Trophoblast cell (in vitro differentiated cells and primary cell): ENCODE data around the gene CKS1B.

Experiments
- DNase-seq, 2 donors: peaks; one replicate each; pipeline ENCODE4 v3.0.0-alpha.2; 2016
- H2AFZ ChIP-seq: 2 replicates; pipeline ENCODE4 v1.6.1; 2013; ENCODE audit warnings: low read length, moderate library complexity, mild to moderate bottlenecking; ENCODE audit not compliant: insufficient read depth, poor library complexity
- H2AK5ac ChIP-seq: 2 replicates; pipeline ENCODE4 v1.6.1; 2013; ENCODE audit warnings: mild to moderate bottlenecking, low read length
- H2BK120ac ChIP-seq: 2 replicates; pipeline ENCODE4 v1.6.1; 2013; ENCODE audit warnings: low read length, mild to moderate bottlenecking, moderate library complexity; ENCODE audit not compliant: insufficient read depth, poor library complexity
- H2BK12ac ChIP-seq: 2 replicates; pipeline ENCODE4 v1.6.1; 2013; ENCODE audit warnings: mild to moderate bottlenecking, low read length, moderate library complexity
- H2BK5ac ChIP-seq: 2 replicates; pipeline ENCODE4 v1.6.1; 2013; ENCODE audit warnings: low read length, low read depth, moderate library complexity, mild to moderate bottlenecking; ENCODE audit not compliant: poor library complexity
- H3K14ac ChIP-seq: 2 replicates; pipeline ENCODE4 v1.6.1; 2013; ENCODE audit warnings: mild to moderate bottlenecking, low read length
- H3K18ac ChIP-seq: 2 replicates; pipeline ENCODE4 v1.6.1; 2013; ENCODE audit warnings: mild to moderate bottlenecking, low read length
- H3K23ac ChIP-seq: 2 replicates; pipeline ENCODE4 v1.6.1; 2013; ENCODE audit warnings: low read length
- H3K27ac ChIP-seq: 2 replicates; pipeline ENCODE4 v1.5.1; 2013; ENCODE audit warnings: low read depth, mild to moderate bottlenecking, inconsistent platforms, low read length, moderate library complexity
- H3K27me3 ChIP-seq: 2 replicates; pipeline ENCODE4 v1.6.1; 2013; ENCODE audit warnings: inconsistent platforms, mild to moderate bottlenecking, low read length, moderate library complexity; ENCODE audit not compliant: insufficient read depth
- H3K36me3 ChIP-seq, 2 experiments: 1 replicate in 1 of 2; 2 replicates in 1 of 2; pipeline ENCODE4 v1.6.1; 2013; ENCODE audit warnings: low read length in 2 of 2, mild to moderate bottlenecking in 2 of 2, moderate library complexity in 1 of 2; ENCODE audit not compliant: insufficient read depth in 2 of 2, control insufficient read depth in 1 of 2
- H3K4ac ChIP-seq: 2 replicates; pipeline ENCODE4 v1.6.1; 2013; ENCODE audit warnings: low read depth, mild to moderate bottlenecking, low read length, moderate library complexity
- H3K4me1 ChIP-seq, 2 experiments: 1 replicate in 1 of 2; 2 replicates in 1 of 2; pipeline ENCODE4 v1.6.1; 2013; ENCODE audit warnings: low read length in 2 of 2, mild to moderate bottlenecking in 2 of 2, moderate library complexity in 1 of 2; ENCODE audit not compliant: insufficient read depth in 2 of 2, control insufficient read depth in 1 of 2
- H3K4me2 ChIP-seq: 2 replicates; pipeline ENCODE4 v1.6.1; 2013; ENCODE audit warnings: inconsistent platforms, mild to moderate bottlenecking, low read length, moderate library complexity
- H3K4me3 ChIP-seq: 2 replicates; pipeline ENCODE4 v1.5.1; 2013; ENCODE audit warnings: mild to moderate bottlenecking, low read depth, low read length, inconsistent platforms
- H3K79me1 ChIP-seq: one replicate; pipeline ENCODE4 v1.6.1; 2013; ENCODE audit warnings: low read length
- H3K79me2 ChIP-seq: 2 replicates; pipeline ENCODE4 v1.6.1; 2013; ENCODE audit warnings: low read length, mild to moderate bottlenecking; ENCODE audit not compliant: control insufficient read depth, insufficient read depth, poor library complexity
- H3K9ac ChIP-seq: 2 replicates; pipeline ENCODE4 v1.6.1; 2013; ENCODE audit warnings: mild to moderate bottlenecking, low read length
- H3K9me3 ChIP-seq: 2 replicates; pipeline ENCODE4 v1.6.1; 2013; ENCODE audit warnings: low read depth, mild to moderate bottlenecking, control low read depth, inconsistent platforms, low read length; ENCODE audit not compliant: insufficient read depth
- H4K12ac ChIP-seq: 2 replicates; pipeline ENCODE4 v1.6.1; 2013; ENCODE audit warnings: low read depth, mild to moderate bottlenecking, low read length, moderate library complexity
- H4K8ac ChIP-seq: 2 replicates; pipeline ENCODE4 v1.6.1; 2013; ENCODE audit warnings: low read depth, mild to moderate bottlenecking, low read length, moderate library complexity
- H4K91ac ChIP-seq: one replicate; pipeline ENCODE4 v1.6.1; 2013; ENCODE audit warnings: low read depth, mild to moderate bottlenecking, low read length, moderate library complexity
- WGBS: extraction: QIAGEN DNeasy Blood & Tissue Kit; methylation state at CpG from one replicate; pipeline ENCODE4 v1.1.7; 2013; ENCODE audit warnings: missing lambda C conversion rate; ENCODE audit not compliant: insufficient read length, insufficient coverage; ENCODE audit errors: extremely low coverage; 5-methylcytosine and 5-hydroxymethylcytosine counted together

The CKS1B gene

DNA sequence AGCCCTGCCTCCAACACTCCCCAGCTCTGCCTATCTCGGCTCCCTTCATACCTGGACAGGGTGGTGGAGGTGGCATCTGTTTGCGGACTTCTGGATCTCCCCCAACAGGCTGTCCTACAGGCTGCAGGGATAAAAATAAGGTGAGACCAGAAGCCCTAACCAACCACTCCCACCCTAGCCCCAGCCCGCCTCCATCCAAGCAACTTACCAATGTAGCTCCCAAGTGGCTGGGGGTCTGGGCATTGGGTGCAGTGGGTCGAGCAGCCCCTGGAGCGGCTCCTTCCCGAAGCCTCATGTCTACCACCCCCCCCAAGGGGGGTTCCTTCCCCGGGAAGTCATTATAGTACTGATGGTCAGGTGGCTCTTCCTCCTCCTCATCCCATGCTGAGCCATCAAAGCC lies 8.4 kb upstream of the CKS1B start:
- no peak overlapping the region for H3K14ac ChIP-seq
- no peak overlapping the region for H2BK5ac ChIP-seq
- no peak overlapping the region for H4K8ac ChIP-seq
- H2BK12ac ChIP-seq, result no peak overlapping the region
- H4K91ac ChIP-seq, result no peak overlapping the region
- no peak overlapping the region for H3K23ac ChIP-seq
- no peak for DNase-seq
- H2BK120ac ChIP-seq, result no peak overlapping the region
- H3K27me3 ChIP-seq, result no peaks in the 10 kb centered on the region
- peaks cover 54 to 57% of the 10 kb centered on the region in 2 experiments for H3K36me3 ChIP-seq
- H3K79me1 ChIP-seq, result peaks cover 23% of the 10 kb centered on the region
- H3K4me3 ChIP-seq, result no peak overlapping the region
- no peak overlapping the region for H3K18ac ChIP-seq
- WGBS, result no CpG with 5 or more reads among the region's 7 CpGs
- H4K12ac ChIP-seq, result no peak overlapping the region
- H3K9me3 ChIP-seq, result peaks cover 2% of the 10 kb centered on the region
- peaks cover 23% of the 10 kb centered on the region for H3K79me2 ChIP-seq
- H3K4ac ChIP-seq, result no peak overlapping the region
- H3K9ac ChIP-seq, result no peak overlapping the region
- H3K4me1 ChIP-seq, result peaks cover 37 to 40% of the 10 kb centered on the region in 2 experiments
- no peak overlapping the region for H3K4me2 ChIP-seq
- no peak overlapping the region for H2AFZ ChIP-seq
- no peak overlapping the region for H3K27ac ChIP-seq
- H2AK5ac ChIP-seq, result no peak overlapping the region

DNA sequence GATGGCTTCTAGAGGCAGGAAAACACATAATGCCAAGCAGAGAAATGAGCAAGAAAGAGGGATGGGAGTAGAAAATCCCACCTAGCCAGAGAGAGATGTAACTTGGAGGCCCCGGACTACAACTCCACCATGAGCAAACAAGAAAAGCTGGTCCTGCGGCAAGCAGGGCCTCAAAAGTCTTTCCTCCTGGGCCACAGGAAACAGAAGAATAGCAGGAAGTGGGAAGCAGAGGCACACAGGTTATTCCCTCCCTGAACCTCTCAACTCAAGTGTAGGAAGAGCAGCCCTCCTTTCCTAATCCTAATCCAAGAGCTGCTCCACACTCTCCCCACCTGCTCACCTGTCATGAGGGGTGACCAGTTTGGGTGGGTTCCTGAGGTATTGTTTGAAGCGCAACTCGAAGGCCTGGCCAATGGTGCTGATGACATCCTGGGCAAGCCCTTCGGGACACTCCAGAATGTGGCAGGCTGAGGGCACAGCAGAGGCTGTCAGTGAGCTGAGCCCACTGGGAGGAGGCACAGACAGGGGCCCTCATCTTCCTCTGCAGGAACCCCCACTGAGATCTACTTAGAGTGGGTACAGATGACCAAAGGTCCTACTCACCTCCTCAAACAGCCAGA lies 7.0 kb upstream of the CKS1B start:
- Histone ChIP-seq H3K79me1 (peaks cover 22% of the 10 kb centered on the region), H3K18ac (no peak overlapping the region), H3K4ac (no peak overlapping the region), H2BK5ac (no peak overlapping the region), H4K12ac (no peak overlapping the region), H3K23ac (no peak overlapping the region), H3K27me3 (no peaks in the 10 kb centered on the region), H3K79me2 (peaks cover 19% of the 10 kb centered on the region), H3K4me3 (no peak overlapping the region), H2BK12ac (no peak overlapping the region), H2BK120ac (no peak overlapping the region), H3K14ac (no peak overlapping the region), H3K9ac (no peak overlapping the region), H3K4me1 (peaks cover 41 to 47% of the 10 kb centered on the region in 2 experiments), H2AK5ac (no peak overlapping the region), H3K27ac (peak overlapping the region; percentile 9), H3K9me3 (peaks cover 2% of the 10 kb centered on the region), H2AFZ (no peak overlapping the region), H4K91ac (peak overlapping the region; percentile 15), H3K36me3 (peaks cover 54 to 57% of the 10 kb centered on the region in 2 experiments), H4K8ac (no peak overlapping the region), H3K4me2 (no peak overlapping the region)
- no peak for DNase-seq
- no CpG with 5 or more reads among the region's 5 CpGs for WGBS

DNA sequence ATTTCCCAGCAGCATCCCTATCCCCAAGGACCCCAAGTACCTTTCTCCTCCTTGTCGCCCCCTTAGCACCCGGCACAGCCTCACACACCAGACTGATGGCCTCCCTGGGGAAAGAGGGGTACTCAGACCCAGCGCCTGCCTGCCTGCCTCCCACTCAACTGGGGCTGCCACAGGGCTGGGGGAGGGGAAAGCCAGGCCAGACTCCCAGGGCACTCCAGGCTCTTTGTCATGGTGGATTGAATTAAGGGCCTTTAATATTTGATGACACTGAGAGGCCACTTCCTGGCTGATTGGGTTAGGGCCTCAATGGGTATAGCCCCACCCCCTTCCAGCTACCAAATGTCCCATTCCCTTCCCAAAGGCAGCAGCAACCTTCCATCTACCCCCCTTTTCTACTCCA lies 5.8 kb upstream of the CKS1B start:
- peaks cover 2% of the 10 kb centered on the region for H3K9me3 ChIP-seq
- H3K27ac ChIP-seq, result no peak overlapping the region
- peak overlapping the region; percentile 80 for H3K4ac ChIP-seq
- H2BK12ac ChIP-seq, result no peak overlapping the region
- no peak overlapping the region for H2AK5ac ChIP-seq
- H3K14ac ChIP-seq, result no peak overlapping the region
- peaks cover 22% of the 10 kb centered on the region for H3K79me2 ChIP-seq
- H3K27me3 ChIP-seq, result no peaks in the 10 kb centered on the region
- peaks cover 39 to 47% of the 10 kb centered on the region in 2 experiments for H3K4me1 ChIP-seq
- no peak overlapping the region for H3K23ac ChIP-seq
- no peak overlapping the region for H3K4me3 ChIP-seq
- peak overlapping the region; percentile 7 for H4K91ac ChIP-seq
- peak overlapping the region; percentile 4 for H2BK5ac ChIP-seq
- no peak overlapping the region for H2AFZ ChIP-seq
- DNase-seq, result no peak
- H3K18ac ChIP-seq, result peak overlapping the region; percentile 54
- H2BK120ac ChIP-seq, result no peak overlapping the region
- no peak overlapping the region for H3K9ac ChIP-seq
- H4K12ac ChIP-seq, result peak overlapping the region; percentile 35
- peak overlapping the region; percentile 79 for H3K4me2 ChIP-seq
- peaks cover 28% of the 10 kb centered on the region for H3K79me1 ChIP-seq
- peaks cover 44 to 47% of the 10 kb centered on the region in 2 experiments for H3K36me3 ChIP-seq
- no peak overlapping the region for H4K8ac ChIP-seq
- WGBS, result no CpG with 5 or more reads among the region's 3 CpGs

DNA sequence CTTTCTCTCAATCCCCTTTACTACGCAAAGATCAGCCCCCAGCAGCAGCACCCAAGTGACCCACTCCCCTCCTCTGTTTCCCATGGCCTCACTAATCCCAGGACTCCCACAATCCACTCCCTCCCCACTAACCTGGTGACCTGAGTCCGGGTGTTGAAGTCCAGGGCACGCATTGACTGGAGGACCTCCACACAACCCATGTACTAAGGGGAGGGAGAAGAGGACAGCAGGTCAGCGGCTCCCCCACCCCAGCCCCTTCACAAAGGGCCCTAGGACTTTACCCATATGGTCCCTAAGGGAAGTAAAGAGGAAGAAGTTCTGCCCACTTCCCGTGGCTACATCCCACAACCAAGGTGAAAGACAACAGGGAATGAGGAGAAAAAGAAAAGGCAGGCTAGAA lies 5.2 kb upstream of the CKS1B start:
- Histone ChIP-seq H2BK5ac (no peak overlapping the region), H3K23ac (no peak overlapping the region), H3K4ac (peak overlapping the region; percentile 80), H3K79me1 (peaks cover 31% of the 10 kb centered on the region), H2BK12ac (peak overlapping the region; percentile 32), H3K4me1 (peaks cover 39 to 47% of the 10 kb centered on the region in 2 experiments), H3K36me3 (peaks cover 42% of the 10 kb centered on the region in 2 experiments), H4K12ac (peak overlapping the region; percentile 35), H2BK120ac (no peak overlapping the region), H2AK5ac (peak overlapping the region; percentile 64), H3K9ac (no peak overlapping the region), H4K91ac (peak overlapping the region; percentile 7), H3K27me3 (no peaks in the 10 kb centered on the region), H3K4me2 (peak overlapping the region; percentile 79), H3K18ac (peak overlapping the region; percentile 54), H3K4me3 (no peak overlapping the region), H3K9me3 (peaks cover 2% of the 10 kb centered on the region), H2AFZ (no peak overlapping the region), H3K79me2 (peaks cover 24% of the 10 kb centered on the region), H3K14ac (peak overlapping the region; percentile 17), H3K27ac (no peak overlapping the region), H4K8ac (no peak overlapping the region)
- DNase-seq, result no peak
- no CpG with 5 or more reads among the region's 5 CpGs for WGBS
